Activated naive CD8-positive, alpha-beta T cell treated with anti-CD3 and anti-CD28 coated beads for 36 hours (primary cell): ENCODE measurements around the gene PATL2. TPM values are rescaled to one million over a fixed set of nuclear protein-coding genes. Genes with fewer than 3 reads are reported as not detected.
"Not testable (repeated sequence)": the region's sequence is repeated elsewhere in the genome, so short reads cannot be mapped to it uniquely, and the experiment has no call there.

Experiments
- DNase-seq: peaks from one replicate; pipeline ENCODE4 v3.0.0; 2021
- H3K27ac Mint-ChIP-seq: one replicate; pipeline ENCODE4 v1.8.0; 2022; ENCODE audit warnings: mild to moderate bottlenecking, moderate library complexity, mixed read lengths
- H3K27me3 Mint-ChIP-seq: one replicate; pipeline ENCODE4 v1.8.0; 2022; ENCODE audit warnings: mild to moderate bottlenecking, mixed read lengths
- H3K36me3 Mint-ChIP-seq: one replicate; pipeline ENCODE4 v1.8.0; 2021; ENCODE audit warnings: mild to moderate bottlenecking, mixed read lengths
- H3K4me1 Mint-ChIP-seq: one replicate; pipeline ENCODE4 v1.8.0; 2021; ENCODE audit warnings: mixed read lengths
- H3K4me3 Mint-ChIP-seq: one replicate; pipeline ENCODE4 v1.8.0; 2022; ENCODE audit warnings: mild to moderate bottlenecking, moderate library complexity, mixed read lengths
- H3K9me3 Mint-ChIP-seq: one replicate; pipeline ENCODE4 v1.8.0; 2022; ENCODE audit warnings: mixed read lengths
- total RNA-seq, 2 experiments: library from RNA; stranded (reverse); gene quantifications; one replicate each; pipeline ENCODE4 v1.2.3, GENCODE V29; 2021

Gene PATL2
- total RNA-seq = 1 to 10 TPM; 7.0 to 8.6 TPM

DNA sequence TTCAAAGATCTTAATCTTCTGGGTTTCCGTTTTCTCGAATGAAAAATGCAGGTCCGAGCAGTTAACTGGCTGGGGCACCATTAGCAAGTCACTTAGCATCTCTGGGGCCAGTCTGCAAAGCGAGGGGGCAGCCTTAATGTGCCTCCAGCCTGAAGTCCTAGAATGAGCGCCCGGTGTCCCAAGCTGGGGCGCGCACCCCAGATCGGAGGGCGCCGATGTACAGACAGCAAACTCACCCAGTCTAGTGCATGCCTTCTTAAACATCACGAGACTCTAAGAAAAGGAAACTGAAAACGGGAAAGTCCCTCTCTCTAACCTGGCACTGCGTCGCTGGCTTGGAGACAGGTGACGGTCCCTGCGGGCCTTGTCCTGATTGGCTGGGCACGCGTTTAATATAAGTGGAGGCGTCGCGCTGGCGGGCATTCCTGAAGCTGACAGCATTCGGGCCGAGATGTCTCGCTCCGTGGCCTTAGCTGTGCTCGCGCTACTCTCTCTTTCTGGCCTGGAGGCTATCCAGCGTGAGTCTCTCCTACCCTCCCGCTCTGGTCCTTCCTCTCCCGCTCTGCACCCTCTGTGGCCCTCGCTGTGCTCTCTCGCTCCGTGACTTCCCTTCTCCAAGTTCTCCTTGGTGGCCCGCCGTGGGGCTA is at the start of gene PATL2, which contains the start of gene B2M:
TSS of gene PATL2 (minus strand) at position 228 of the 647 bp plus-strand sequence. CDS start 34,833 bp downstream, outside the sequence.
TSS of gene B2M (plus strand) at position 422 of the 647 bp plus-strand sequence. CDS start at position 452, 30 bp downstream.
- DNase-seq = peak; percentile 92
- H3K4me1 Mint-ChIP-seq = peaks cover 49% of the 10 kb centered on the region
- H3K9me3 Mint-ChIP-seq = peaks cover 5% of the 10 kb centered on the region
- H3K27ac Mint-ChIP-seq = peak within 1 kb of the TSS; percentile 100
- H3K27me3 Mint-ChIP-seq = peaks cover 25% of the 10 kb centered on the region
- H3K36me3 Mint-ChIP-seq = peaks cover 77% of the 10 kb centered on the region
- H3K4me3 Mint-ChIP-seq = peak within 1 kb of the TSS; percentile 98

DNA sequence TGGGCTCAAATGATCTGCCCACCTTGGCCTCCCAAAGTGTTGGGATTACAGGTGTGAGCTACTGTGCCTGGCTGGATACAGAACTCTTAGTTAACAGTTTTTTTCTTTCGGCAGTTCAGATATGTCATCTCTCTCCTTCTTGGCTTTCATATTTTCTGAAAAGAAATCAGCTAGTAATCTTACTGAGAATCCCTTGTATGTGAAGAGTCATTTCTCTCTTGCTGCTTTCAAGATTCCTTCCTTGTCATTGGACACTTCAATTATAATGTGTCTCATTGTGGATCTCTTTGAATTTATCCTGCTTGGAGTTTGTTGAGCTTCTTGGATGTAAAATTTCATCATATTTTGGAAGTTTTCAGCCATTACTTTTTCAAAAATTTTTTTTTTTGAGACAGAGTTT is 42.2 kb upstream of the PATL2 start:
- Mint-ChIP-seq H3K27ac (no peak overlapping the region), H3K4me1 (peaks cover 26% of the 10 kb centered on the region), H3K27me3 (no peaks in the 10 kb centered on the region), H3K9me3 (peaks cover 29% of the 10 kb centered on the region), H3K36me3 (peaks cover 69% of the 10 kb centered on the region), H3K4me3 (no peak overlapping the region)
- no peak for DNase-seq

DNA sequence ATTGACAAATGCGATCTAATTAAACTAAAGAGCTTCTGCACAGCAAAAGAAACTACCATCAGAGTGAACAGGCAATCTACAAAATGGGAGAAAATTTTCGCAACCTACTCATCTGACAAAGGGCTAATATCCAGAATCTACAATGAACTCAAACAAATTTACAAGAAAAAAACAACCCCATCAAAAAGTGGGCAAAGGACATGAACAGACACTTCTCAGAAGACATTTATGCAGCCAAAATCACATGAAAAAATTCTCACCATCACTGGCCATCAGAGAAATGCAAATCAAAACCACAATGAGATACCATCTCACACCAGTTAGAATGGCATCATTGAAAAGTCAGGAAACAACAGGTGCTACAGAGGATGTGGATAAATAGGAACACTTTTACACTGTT is 32.3 kb upstream of the PATL2 start:
- peaks cover 24% of the 10 kb centered on the region for H3K9me3 Mint-ChIP-seq
- not testable (repeated sequence) for H3K27me3 Mint-ChIP-seq, H3K4me3 Mint-ChIP-seq, H3K27ac Mint-ChIP-seq, DNase-seq, H3K4me1 Mint-ChIP-seq
- peaks cover 24% of the 10 kb centered on the region for H3K36me3 Mint-ChIP-seq

DNA sequence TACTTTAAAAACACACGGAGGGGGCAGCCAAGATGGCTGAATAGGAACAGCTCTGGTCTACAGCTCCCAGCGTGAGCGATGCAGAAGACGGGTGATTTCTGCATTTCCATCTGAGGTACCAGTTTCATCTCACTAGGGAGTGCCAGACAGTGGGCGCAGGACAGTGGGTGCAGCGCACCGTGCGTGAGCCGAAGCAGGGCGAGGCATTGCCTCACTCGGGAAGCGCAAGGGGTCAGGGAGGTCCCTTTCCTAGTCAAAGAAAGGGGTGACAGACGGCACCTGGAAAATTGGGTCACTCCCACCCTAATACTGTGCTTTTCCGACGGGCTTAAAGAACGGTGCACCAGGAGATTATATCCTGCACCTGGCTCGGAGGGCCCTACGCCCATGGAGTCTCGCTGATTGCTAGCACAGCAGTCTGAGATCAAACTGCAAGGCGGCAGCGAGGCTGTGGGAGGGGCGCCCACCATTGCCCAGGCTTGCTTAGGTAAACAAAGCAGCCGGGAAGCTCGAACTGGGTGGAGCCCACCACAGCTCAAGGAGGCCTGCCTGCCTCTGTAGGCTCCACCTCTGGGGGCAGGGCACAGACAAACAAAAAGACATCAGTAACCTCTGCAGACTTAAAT is 28.2 kb upstream of the PATL2 start:
- H3K27ac Mint-ChIP-seq, H3K27me3 Mint-ChIP-seq, H3K9me3 Mint-ChIP-seq, DNase-seq: not testable (repeated sequence)
- Mint-ChIP-seq H3K4me3 (peak overlapping the region; percentile 29), H3K36me3 (peaks cover 16% of the 10 kb centered on the region), H3K4me1 (peaks cover 38% of the 10 kb centered on the region)

DNA sequence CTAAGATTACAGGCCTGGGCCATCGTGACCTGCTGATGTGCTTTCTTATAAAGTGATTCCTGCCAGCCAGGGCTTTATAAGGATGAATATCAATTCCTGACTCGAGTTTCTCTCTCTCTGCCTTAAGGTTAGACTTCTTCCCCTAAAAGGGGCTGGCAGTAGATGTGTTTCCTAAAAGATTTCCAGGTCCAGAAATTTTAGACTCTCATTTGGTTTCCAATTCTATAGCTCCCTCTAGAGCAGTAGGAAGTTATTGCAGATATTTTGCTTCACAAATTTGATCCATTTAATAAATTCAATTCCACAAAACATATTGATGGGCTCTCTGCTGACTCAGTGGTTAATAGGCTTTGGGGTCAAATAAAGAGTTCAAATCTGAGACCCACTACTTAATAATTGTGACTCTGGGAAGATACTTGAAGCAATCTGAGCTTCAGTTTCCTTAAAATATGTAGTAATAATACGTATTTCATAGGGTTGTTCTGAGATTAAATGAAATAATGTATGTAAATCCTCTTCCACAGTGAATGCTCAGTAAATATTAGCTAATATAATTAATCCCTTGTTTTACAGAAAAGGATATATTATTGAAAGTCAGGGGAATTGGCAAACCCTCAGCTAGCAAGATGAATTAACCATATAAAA is 27.3 kb upstream of the PATL2 start:
- no peak for DNase-seq
- peak overlapping the region; percentile 78 for H3K4me3 Mint-ChIP-seq
- H3K36me3 Mint-ChIP-seq = peaks cover 19% of the 10 kb centered on the region
- peaks cover 45% of the 10 kb centered on the region for H3K4me1 Mint-ChIP-seq
- peak overlapping the region; percentile 78 for H3K27ac Mint-ChIP-seq
- H3K9me3 Mint-ChIP-seq = peaks cover 7% of the 10 kb centered on the region
- H3K27me3 Mint-ChIP-seq = no peaks in the 10 kb centered on the region

DNA sequence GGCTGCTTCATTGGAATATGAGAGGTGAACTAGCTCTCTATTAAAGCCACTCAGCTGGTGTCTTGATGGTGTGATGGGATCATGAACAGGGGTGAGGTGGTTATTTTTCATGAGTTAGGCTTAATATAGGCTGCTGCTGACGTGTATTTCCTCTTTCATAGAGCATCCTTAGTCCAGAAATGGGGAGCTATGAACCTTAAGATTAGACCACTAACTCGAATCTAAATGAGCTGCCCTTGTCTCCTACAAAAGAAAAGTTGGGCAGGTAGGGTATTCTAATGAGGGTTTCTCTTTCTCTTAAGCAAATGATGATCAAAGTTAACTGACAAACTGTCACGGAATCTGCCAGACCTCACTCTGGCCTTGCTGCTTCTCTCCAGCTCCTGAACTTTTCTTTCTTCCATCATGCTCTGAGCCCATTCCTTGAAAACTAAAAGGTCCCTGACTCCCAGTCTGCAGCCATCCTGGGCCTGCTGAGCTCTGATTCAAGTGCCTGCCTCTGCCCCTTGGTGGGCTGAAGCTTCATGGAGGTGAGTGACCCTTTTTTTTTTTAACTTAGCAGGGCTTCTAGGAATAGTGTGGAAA is 25.1 kb upstream of the PATL2 start, which contains the start of gene TRIM69:
TSS of gene TRIM69 (plus strand) at position 348 of the 585 bp plus-strand sequence. CDS start at position 525, 177 bp downstream.
- H3K27ac Mint-ChIP-seq = peak within 1 kb of the TSS; percentile 99
- peaks cover 33% of the 10 kb centered on the region for H3K36me3 Mint-ChIP-seq
- H3K4me1 Mint-ChIP-seq = peaks cover 61% of the 10 kb centered on the region
- no peak for DNase-seq
- peak within 1 kb of the TSS; percentile 93 for H3K4me3 Mint-ChIP-seq
- no peaks in the 10 kb centered on the region for H3K9me3 Mint-ChIP-seq
- no peaks in the 10 kb centered on the region for H3K27me3 Mint-ChIP-seq

DNA sequence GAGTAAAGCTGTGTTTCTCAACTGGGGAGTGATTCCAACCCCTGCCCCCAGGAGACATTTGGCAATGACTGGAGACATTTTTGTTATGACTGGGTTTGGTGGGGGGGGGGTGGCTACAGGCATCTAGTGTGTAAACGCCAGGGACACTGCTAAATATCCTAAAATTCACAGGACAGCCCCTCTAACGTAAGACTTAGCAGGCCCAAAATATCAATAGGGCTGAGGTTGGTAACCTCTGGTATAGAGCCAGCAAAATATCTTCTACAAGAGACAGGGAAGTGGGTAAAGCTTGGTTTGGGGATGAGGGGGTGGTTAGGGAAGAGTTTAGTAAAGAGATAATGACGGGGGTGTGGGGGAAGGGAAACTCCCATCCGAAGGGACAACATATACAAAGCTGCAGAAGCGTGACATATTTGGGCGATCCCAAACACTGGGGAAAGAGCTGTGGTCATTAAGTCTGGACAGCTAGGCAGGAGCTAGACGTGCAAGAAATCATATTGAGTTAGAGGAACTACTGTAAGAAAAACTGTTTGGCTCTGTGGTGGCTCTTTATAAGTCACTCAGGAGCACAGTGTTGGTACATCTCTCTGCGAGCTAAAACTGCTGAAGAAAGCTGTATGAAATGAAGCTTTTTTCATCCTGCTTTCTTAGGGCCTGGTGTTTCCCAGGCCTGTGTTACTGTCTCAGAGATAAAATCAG is 24.5 kb upstream of the PATL2 start:
- Mint-ChIP-seq H3K4me3 (peak overlapping the region; percentile 93), H3K4me1 (peaks cover 62% of the 10 kb centered on the region)

DNA sequence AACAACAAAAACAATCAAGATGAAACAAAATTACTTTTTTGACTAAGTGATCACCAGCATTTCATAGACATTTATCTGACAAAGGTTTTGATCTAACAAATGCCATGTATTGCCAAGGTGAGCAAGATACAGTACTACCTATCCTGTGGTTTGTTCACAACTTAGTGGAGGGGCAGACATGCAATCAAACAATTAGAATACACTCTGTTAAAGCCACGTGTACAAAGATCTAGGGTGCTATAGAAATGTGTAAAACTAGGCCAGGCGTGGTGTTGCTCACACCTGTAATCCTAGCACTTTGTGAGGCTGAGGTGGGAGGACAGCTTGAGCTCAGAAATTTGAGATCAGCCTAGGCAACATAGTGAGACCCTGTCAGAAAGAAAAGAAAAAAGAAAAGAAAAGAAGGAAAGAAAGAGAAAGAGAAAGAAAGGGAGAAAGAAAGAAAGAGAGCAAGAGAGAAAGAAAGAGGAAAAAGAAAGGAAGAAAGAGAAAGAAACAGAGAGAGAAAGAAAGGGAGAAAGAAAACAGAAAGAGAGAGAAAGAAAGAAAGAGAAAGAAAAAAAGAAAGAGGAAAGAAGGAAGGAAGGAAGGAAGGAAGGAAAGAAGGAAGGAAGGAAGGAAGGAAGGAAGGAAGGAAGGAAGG is 23.8 kb upstream of the PATL2 start:
- Mint-ChIP-seq H3K36me3 (peaks cover 34% of the 10 kb centered on the region), H3K4me3 (peak overlapping the region; percentile 93), H3K4me1 (peaks cover 62% of the 10 kb centered on the region), H3K27me3 (no peaks in the 10 kb centered on the region), H3K9me3 (no peaks in the 10 kb centered on the region), H3K27ac (peak overlapping the region; percentile 99)
- DNase-seq = no peak

More for the DNA sequence above, 24.5 kb upstream of the PATL2 start:
- H3K9me3 Mint-ChIP-seq = no peaks in the 10 kb centered on the region
- peak; percentile 57 for DNase-seq
- H3K27ac Mint-ChIP-seq = peak overlapping the region; percentile 99
- H3K36me3 Mint-ChIP-seq = peaks cover 36% of the 10 kb centered on the region
- H3K27me3 Mint-ChIP-seq = no peaks in the 10 kb centered on the region

DNA sequence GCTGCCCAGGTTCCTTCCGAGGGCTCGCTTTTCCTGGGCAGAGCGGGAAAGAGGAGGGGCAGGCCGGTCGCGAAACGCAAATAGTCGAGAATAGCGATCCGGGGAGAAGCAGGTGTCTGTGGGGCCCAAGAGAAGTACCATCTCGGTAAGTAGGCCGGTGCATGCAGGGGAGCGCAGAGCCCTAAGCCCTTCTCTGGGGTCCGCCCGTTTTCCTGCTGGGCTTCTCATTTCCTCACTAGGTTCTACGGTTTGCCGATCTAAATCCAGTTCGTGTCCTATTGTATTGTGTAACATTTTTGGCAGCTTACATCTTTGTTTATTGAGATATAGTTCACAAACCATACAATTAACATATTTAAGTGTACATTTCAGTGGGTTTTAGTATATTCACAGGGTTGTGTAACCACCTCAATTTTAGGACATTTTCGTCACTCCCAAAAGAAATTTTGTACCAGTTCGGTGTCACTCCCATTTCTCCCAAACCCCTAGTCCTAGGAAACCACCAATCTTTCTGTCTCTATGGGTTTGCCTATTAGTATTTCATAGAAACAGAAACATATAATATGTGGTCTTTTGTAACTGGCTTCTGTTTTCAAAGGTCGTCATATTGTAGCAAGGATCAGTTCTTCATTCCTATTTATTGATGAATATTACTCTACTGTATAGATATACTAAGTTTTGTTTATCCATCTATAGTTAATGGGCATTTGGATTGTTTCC is 18.4 kb upstream of the PATL2 start:
- no peaks in the 10 kb centered on the region for H3K9me3 Mint-ChIP-seq
- peak; percentile 38 for DNase-seq
- H3K4me1 Mint-ChIP-seq = peaks cover 60% of the 10 kb centered on the region
- peak overlapping the region; percentile 100 for H3K27ac Mint-ChIP-seq
- no peaks in the 10 kb centered on the region for H3K27me3 Mint-ChIP-seq
- peak overlapping the region; percentile 97 for H3K4me3 Mint-ChIP-seq
- H3K36me3 Mint-ChIP-seq = peaks cover 53% of the 10 kb centered on the region

DNA sequence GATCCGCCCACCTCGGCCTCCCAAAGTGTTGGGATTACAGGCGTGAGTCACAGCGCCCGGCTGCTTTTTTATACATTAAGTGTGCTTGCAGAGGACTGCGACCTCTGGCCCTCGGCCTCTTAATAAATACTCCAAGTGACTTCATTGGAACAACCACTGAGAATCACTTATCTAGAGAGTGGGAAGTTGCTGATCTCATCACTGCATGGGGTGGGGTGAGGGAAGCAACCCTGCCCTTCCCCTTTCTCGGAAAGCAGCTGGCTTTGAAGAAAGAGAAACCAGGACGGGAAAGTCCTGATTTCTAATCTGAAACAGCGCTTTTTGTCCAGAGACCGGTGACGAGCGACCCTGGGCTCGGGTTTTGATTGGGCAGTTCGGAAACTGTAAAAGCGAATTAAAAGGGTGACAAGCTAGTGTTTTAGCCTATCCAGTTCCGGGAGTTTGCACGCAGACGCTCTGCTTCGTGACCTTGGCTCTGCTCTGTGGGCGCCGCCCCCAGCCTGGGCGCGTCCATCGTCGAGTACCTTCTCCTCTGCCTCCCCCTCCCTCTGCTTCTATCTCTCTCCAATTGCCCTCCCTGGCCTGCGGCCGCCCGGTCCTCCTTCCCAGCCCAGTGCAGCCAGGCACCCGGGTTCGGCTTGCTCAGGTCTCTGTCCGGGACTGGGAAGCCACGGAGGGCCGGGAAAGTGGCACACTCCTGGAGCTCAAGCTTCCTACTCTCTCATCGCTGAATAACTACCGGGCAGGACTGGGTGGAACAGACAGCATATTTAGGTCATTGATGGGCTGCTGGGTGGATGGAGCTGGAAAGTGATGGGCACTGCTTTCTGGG is 17.7 kb upstream of the PATL2 start:
- H3K9me3 Mint-ChIP-seq = no peaks in the 10 kb centered on the region
- peaks cover 62% of the 10 kb centered on the region for H3K4me1 Mint-ChIP-seq
- peaks cover 55% of the 10 kb centered on the region for H3K36me3 Mint-ChIP-seq
- peak; percentile 94 for DNase-seq
- H3K27ac Mint-ChIP-seq = peak overlapping the region; percentile 100
- no peaks in the 10 kb centered on the region for H3K27me3 Mint-ChIP-seq
- peak overlapping the region; percentile 97 for H3K4me3 Mint-ChIP-seq

DNA sequence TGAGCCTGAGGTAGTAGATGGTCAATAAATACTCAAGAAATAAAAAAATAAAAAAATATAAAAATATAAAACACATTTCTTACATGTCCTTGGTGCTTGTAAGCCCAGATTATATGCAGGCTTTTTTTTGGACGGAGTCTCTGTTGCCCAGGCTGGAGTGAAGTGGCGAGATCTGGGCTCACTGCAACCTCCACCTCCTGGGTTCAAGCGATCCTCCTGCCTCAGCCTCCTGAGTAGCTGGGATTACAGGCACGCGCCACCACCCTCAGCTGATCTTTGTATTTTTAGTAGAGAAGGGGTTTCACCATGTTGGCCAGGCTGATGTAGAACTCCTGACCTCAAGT is 17.1 kb upstream of the PATL2 start:
- peaks cover 62% of the 10 kb centered on the region for H3K4me1 Mint-ChIP-seq
- not testable (repeated sequence) for H3K27me3 Mint-ChIP-seq, H3K9me3 Mint-ChIP-seq, DNase-seq
- peak overlapping the region; percentile 100 for H3K27ac Mint-ChIP-seq
- H3K36me3 Mint-ChIP-seq = peaks cover 53% of the 10 kb centered on the region
- peak overlapping the region; percentile 97 for H3K4me3 Mint-ChIP-seq

DNA sequence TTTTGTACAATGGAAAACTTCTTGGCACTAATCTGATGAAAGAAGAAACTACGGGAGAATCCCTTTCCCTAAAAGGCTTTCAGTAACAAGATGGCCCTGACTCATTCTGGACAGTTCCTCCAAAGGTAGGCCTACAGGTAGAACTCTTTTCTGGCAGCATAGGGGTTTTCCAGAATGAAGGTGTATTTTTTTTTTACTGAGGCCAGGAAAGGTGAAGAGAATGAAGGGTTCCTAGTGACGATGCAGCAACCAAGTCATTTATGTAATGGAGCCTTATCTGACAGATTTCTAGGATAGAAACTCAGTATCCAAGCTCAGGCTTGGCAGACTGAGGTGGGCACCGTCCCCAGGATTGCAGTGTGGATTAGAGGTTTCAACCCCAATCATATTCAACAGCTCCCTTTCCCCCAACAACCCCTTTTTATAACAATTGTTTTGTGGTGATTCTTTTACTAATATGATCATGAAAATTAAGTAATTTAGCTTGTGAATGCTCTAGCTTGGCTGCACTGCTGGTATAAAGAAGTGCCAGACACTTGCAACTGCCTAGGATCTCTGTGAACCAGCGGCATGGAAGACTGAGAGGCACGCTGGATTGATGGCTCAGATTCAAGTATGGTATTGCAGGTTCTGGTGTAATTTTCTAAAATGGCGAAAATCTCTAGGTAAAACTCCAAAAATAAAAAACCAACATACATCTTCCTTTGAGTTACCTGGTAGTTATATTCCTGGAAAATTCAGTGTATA is 16.5 kb upstream of the PATL2 start:
- Mint-ChIP-seq H3K4me3 (peak overlapping the region; percentile 64), H3K36me3 (peaks cover 53% of the 10 kb centered on the region), H3K27ac (peak overlapping the region; percentile 100), H3K4me1 (peaks cover 61% of the 10 kb centered on the region), H3K27me3 (no peaks in the 10 kb centered on the region), H3K9me3 (no peaks in the 10 kb centered on the region)
- DNase-seq = no peak
